NCI-H128 (cell line): Measurements from ENCODE around the gene RAB11FIP3.
"Not testable (repeated sequence)": the region's sequence is repeated elsewhere in the genome, so short reads cannot be mapped to it uniquely, and the experiment has no call there.

ENCODE experiments used
- DNase-seq: peaks from one replicate; lab custom pipeline; 2025; ENCODE audit not compliant: unreplicated experiment; lab: John Stamatoyannopoulos, UW

Gene RAB11FIP3

GRCh38 chr16:415170-415498 is 10.3 kb upstream of the RAB11FIP3 start:
- DNase-seq: not testable (repeated sequence)

- DNase-seq: not testable (repeated sequence)
These were observed 3.3 kb upstream of the RAB11FIP3 start for GRCh38 chr16:422179-422578.

GRCh38 chr16:424033-424622 is 1.3 kb upstream of the RAB11FIP3 start:
- no peak for DNase-seq

- DNase-seq: no peak
These were observed 797 bp upstream of the RAB11FIP3 start for GRCh38 chr16:424623-425081.

GRCh38 chr16:425740-426114 is 278 bp downstream of the RAB11FIP3 start:
- DNase-seq: no peak

- DNase-seq: no peak
These were observed 861 bp downstream of the RAB11FIP3 start for GRCh38 chr16:426115-426905.

- no peak for DNase-seq
These were observed 1.4 kb downstream of the RAB11FIP3 start for GRCh38 chr16:426906-427249.

- no peak for DNase-seq
These were observed 1.8 kb downstream of the RAB11FIP3 start for GRCh38 chr16:427250-427649.

GRCh38 chr16:430904-431303 is 5.5 kb downstream of the RAB11FIP3 start:
- DNase-seq: no peak

- DNase-seq: no peak
These were observed 15.2 kb downstream of the RAB11FIP3 start for GRCh38 chr16:440627-441026.

GRCh38 chr16:441447-441846 is 16.0 kb downstream of the RAB11FIP3 start:
- no peak for DNase-seq

- no peak for DNase-seq
These were observed 17.5 kb downstream of the RAB11FIP3 start for GRCh38 chr16:442976-443375.

- no peak for DNase-seq
These were observed 18.6 kb downstream of the RAB11FIP3 start for GRCh38 chr16:444027-444426.

- DNase-seq: no peak
These were observed 20.1 kb downstream of the RAB11FIP3 start for GRCh38 chr16:445566-445965.

GRCh38 chr16:450385-450784 is 24.9 kb downstream of the RAB11FIP3 start:
- DNase-seq: no peak

- DNase-seq: peak; percentile 19
These were observed 25.5 kb downstream of the RAB11FIP3 start for GRCh38 chr16:450785-451512.

- no peak for DNase-seq
These were observed 29.0 kb downstream of the RAB11FIP3 start for GRCh38 chr16:454397-454940.

GRCh38 chr16:455453-455852 is 30.0 kb downstream of the RAB11FIP3 start:
- DNase-seq: no peak

GRCh38 chr16:456891-457483 is 31.5 kb downstream of the RAB11FIP3 start:
- no peak for DNase-seq

GRCh38 chr16:457732-458400 is 32.4 kb downstream of the RAB11FIP3 start:
- DNase-seq: no peak

GRCh38 chr16:459761-460160 is 34.3 kb downstream of the RAB11FIP3 start:
- DNase-seq: no peak
